ENCODE measurements around the gene SRRT. TPM values are rescaled to one million over a fixed set of nuclear protein-coding genes. Genes with fewer than 3 reads are reported as not detected.
A peak's percentile ranks its signal among the peaks of the same experiment; 100 is the strongest.

Gene SRRT
- total RNA-seq, 1 donor from 2014 or later: 318 TPM

GRCh38 chr7:100879685-100880261 lies 4.9 kb downstream of the SRRT start:
- no peak for DNase-seq
- intact Hi-C loops (cut with micrococcal nuclease): loop anchor here (10.0 kb wide), 1 partner anchor 445 kb away; the partner anchor contains the start of gene PPP1R35
- Mint-ChIP-seq H3K36me3 (ENCODE audit: low read depth) (peaks cover 79% of the 10 kb centered on the region), H3K4me3 (no peak overlapping the region), H3K9me3 (no peaks in the 10 kb centered on the region), H3K27me3 (no peaks in the 10 kb centered on the region), H3K4me1 (peaks cover 40% of the 10 kb centered on the region), H3K27ac (peak overlapping the region; percentile 39)

GRCh38 chr7:100880645-100881044 lies 5.7 kb downstream of the SRRT start:
- H3K4me3 Mint-ChIP-seq: no peak overlapping the region
- no peaks in the 10 kb centered on the region for H3K27me3 Mint-ChIP-seq
- peaks cover 39% of the 10 kb centered on the region for H3K4me1 Mint-ChIP-seq
- H3K9me3 Mint-ChIP-seq: no peaks in the 10 kb centered on the region
- DNase-seq: no peak
- H3K36me3 Mint-ChIP-seq (ENCODE audit: low read depth): peaks cover 80% of the 10 kb centered on the region
- intact Hi-C loops (cut with micrococcal nuclease): no loop called here
- no peak overlapping the region for H3K27ac Mint-ChIP-seq

- Mint-ChIP-seq H3K9me3 (no peaks in the 10 kb centered on the region), H3K4me3 (no peak overlapping the region), H3K27ac (peak overlapping the region; percentile 45), H3K36me3 (ENCODE audit: low read depth) (peaks cover 81% of the 10 kb centered on the region), H3K27me3 (no peaks in the 10 kb centered on the region), H3K4me1 (peaks cover 37% of the 10 kb centered on the region)
- intact Hi-C loops (cut with micrococcal nuclease): no loop called here
- DNase-seq: no peak
These were observed 6.2 kb downstream of the SRRT start for GRCh38 chr7:100881136-100881535.

GRCh38 chr7:100882201-100882600 lies 7.3 kb downstream of the SRRT start:
- Mint-ChIP-seq H3K4me3 (no peak overlapping the region), H3K4me1 (peaks cover 37% of the 10 kb centered on the region), H3K9me3 (no peaks in the 10 kb centered on the region), H3K27me3 (no peaks in the 10 kb centered on the region), H3K27ac (no peak overlapping the region), H3K36me3 (ENCODE audit: low read depth) (peaks cover 83% of the 10 kb centered on the region)
- DNase-seq: no peak
- intact Hi-C loops (cut with micrococcal nuclease): no loop called here

- H3K9me3 Mint-ChIP-seq: no peaks in the 10 kb centered on the region
- H3K4me1 Mint-ChIP-seq: peaks cover 43% of the 10 kb centered on the region
- H3K4me3 Mint-ChIP-seq: no peak overlapping the region
- H3K27me3 Mint-ChIP-seq: no peaks in the 10 kb centered on the region
- H3K36me3 Mint-ChIP-seq (ENCODE audit: low read depth): peaks cover 85% of the 10 kb centered on the region
- intact Hi-C loops (cut with micrococcal nuclease): no loop called here
- H3K27ac Mint-ChIP-seq: peak overlapping the region; percentile 60
- DNase-seq: no peak
These were observed 8.1 kb downstream of the SRRT start for GRCh38 chr7:100882785-100883526.

GRCh38 chr7:100884736-100885439 lies 10.0 kb downstream of the SRRT start:
- Mint-ChIP-seq H3K4me3 (peak overlapping the region; percentile 10), H3K36me3 (ENCODE audit: low read depth) (peaks cover 79% of the 10 kb centered on the region), H3K27ac (peak overlapping the region; percentile 69), H3K4me1 (peaks cover 36% of the 10 kb centered on the region), H3K9me3 (no peaks in the 10 kb centered on the region), H3K27me3 (no peaks in the 10 kb centered on the region)
- intact Hi-C loops (cut with micrococcal nuclease): no loop called here
- DNase-seq: no peak

- Mint-ChIP-seq H3K9me3 (no peaks in the 10 kb centered on the region), H3K27ac (peak overlapping the region; percentile 57), H3K4me3 (peak overlapping the region; percentile 10), H3K36me3 (ENCODE audit: low read depth) (peaks cover 74% of the 10 kb centered on the region), H3K4me1 (peaks cover 40% of the 10 kb centered on the region), H3K27me3 (peaks cover 4% of the 10 kb centered on the region)
- DNase-seq: no peak
- intact Hi-C loops (cut with micrococcal nuclease): no loop called here
These were observed 10.7 kb downstream of the SRRT start for GRCh38 chr7:100885440-100886141.

- Mint-ChIP-seq H3K4me1 (peaks cover 43% of the 10 kb centered on the region), H3K4me3 (peak overlapping the region; percentile 83), H3K27me3 (peaks cover 6% of the 10 kb centered on the region), H3K36me3 (ENCODE audit: low read depth) (peaks cover 68% of the 10 kb centered on the region), H3K9me3 (no peaks in the 10 kb centered on the region), H3K27ac (peak overlapping the region; percentile 84)
- intact Hi-C loops (cut with micrococcal nuclease): no loop called here
- peak; percentile 56 for DNase-seq
These were observed 11.4 kb downstream of the SRRT start for GRCh38 chr7:100886142-100886935.

GRCh38 chr7:100886936-100887515 lies 12.1 kb downstream of the SRRT start:
- Mint-ChIP-seq H3K27me3 (peaks cover 13% of the 10 kb centered on the region), H3K36me3 (ENCODE audit: low read depth) (peaks cover 62% of the 10 kb centered on the region), H3K4me1 (peaks cover 47% of the 10 kb centered on the region), H3K9me3 (no peaks in the 10 kb centered on the region), H3K27ac (peak overlapping the region; percentile 87), H3K4me3 (peak overlapping the region; percentile 83)
- peak; percentile 73 for DNase-seq
- intact Hi-C loops (cut with micrococcal nuclease): no loop called here

- Mint-ChIP-seq H3K4me3 (peak overlapping the region; percentile 83), H3K9me3 (no peaks in the 10 kb centered on the region), H3K36me3 (ENCODE audit: low read depth) (peaks cover 57% of the 10 kb centered on the region), H3K27me3 (peaks cover 20% of the 10 kb centered on the region), H3K27ac (peak overlapping the region; percentile 87), H3K4me1 (peaks cover 48% of the 10 kb centered on the region)
- DNase-seq: peak; percentile 89
- intact Hi-C loops (cut with micrococcal nuclease): no loop called here
These were observed 12.8 kb downstream of the SRRT start for GRCh38 chr7:100887516-100888290.

- peak; percentile 64 for DNase-seq
- intact Hi-C loops (cut with micrococcal nuclease): no loop called here
- Mint-ChIP-seq H3K9me3 (no peaks in the 10 kb centered on the region), H3K4me1 (peaks cover 44% of the 10 kb centered on the region), H3K4me3 (peak overlapping the region; percentile 83), H3K27ac (peak overlapping the region; percentile 87), H3K27me3 (peaks cover 24% of the 10 kb centered on the region), H3K36me3 (ENCODE audit: low read depth) (peaks cover 51% of the 10 kb centered on the region)
These were observed 13.5 kb downstream of the SRRT start for GRCh38 chr7:100888291-100888987.
